GM18909 (cell line): Measurements from ENCODE around the gene ZNF814.
A peak's percentile ranks its signal among the peaks of the same experiment; 100 is the strongest.
"Not testable (repeated sequence)": the region's sequence is repeated elsewhere in the genome, so short reads cannot be mapped to it uniquely, and the experiment has no call there.

Source experiments
- ATAC-seq: cut with Tn5 transposase; IDR thresholded peaks from one replicate; pipeline ENCODE4 v1.9.1; 2021; ENCODE audit warnings: mild to moderate bottlenecking; ENCODE audit not compliant: unreplicated experiment, poor library complexity

The ZNF814 gene

GRCh38 chr19:57819475-57820148 is 69.2 kb downstream of the ZNF814 start:
- ATAC-seq, result peak; percentile 87

DNA sequence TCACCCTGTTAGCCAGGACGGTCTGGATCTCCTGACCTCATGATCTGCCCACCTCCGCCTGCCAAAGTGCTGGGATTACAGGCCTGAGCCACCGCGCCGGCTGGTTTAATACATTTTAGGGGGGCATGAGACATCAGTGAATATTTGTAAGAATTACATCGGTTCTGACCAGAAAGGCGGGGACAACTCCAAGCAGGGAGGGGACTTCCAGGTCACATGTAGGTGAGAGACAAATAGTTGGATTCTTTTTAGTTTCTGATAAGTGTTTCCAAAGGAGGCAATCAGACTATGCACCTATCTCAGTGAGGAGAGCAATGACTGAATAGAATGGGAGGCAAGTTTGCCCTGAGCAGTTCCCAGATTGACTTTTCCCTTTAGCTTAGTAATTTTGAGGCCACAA is 70.5 kb downstream of the ZNF814 start:
- no peak for ATAC-seq

DNA sequence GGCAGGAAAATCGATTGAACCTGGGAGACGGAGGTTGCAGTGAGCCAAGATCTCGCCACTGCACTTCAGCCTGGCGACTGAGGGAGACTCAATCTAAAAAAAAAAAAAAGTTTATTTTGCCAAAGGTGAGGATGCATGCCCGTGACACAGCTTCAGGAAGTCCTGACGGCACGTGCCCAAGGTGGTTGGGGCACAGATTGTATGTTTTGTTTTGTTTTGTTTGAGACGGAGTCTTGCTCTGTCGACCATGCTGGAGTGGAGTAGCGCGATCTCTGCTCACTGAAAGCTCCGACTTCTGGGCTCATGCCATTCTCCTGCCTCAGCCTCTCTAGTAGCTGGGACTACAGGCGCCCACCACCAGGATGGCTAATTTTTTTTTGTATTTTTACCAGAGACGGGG is 70.9 kb downstream of the ZNF814 start:
- ATAC-seq, result no peak

DNA sequence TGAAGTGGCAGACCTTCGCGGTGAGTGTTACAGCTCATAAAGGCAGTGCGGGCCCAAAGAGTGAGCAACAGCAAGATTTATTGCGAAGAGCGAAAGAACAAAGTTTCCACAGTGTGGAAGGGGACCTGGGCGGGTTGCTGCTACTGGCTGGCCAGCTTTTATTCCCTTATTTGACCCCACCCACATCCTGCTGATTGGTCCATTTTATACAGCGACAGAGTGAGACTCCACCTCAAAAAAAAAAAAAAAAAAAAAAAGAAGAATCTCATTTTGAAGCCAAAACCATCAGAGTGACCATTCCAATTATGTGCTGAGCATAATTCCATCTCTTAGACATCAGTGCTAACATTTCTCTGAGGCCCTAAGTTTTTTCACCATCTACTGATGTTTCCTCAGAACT is 72.2 kb downstream of the ZNF814 start:
- ATAC-seq, result no peak

DNA sequence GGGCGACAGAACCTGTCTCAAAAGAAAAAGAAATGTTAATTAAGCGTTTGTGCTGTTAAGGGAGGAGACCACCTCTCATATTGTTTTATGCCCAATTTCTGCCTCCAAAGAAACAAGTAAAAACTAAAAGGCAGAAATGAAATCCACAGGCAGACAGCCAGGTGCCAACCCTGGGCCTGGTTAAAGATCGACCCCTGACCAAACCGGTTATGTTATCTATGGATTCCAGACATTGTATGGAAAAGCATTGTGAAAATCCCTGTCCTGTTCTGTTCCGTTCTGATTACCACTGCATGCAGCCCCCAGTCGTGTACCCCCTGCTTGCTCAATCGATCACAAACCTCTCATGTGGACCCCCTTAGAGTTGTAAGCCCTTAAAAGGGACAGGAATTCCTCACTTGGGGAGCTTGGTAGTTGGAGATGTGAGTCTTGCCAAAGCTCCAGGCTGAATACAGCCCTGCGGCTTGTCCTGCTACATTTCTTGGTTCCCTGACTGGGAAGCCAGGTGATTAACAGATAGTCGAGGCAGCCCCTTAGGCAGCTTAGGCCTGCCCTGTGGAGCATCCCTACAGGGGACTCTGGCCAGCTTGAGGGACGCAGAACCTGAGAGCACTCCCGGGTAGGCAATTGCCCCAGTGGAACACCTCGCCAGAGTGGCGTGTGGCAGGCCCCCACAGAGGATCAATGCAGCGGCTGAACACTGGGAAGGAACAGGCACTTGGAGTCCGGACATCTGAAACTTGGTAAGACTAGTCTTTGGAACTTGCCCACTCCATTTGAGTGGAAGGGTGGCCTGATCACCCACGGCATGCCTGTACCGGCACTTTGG is 73.4 kb downstream of the ZNF814 start:
- no peak for ATAC-seq

GRCh38 chr19:57814505-57815246 is 74.2 kb downstream of the ZNF814 start, which contains the start of gene ZNF552:
Gene ZNF552, minus strand, starts transcription at chr19:57814913. Its CDS starts 170 bp downstream, at chr19:57814743.
- ATAC-seq, result peak; percentile 77

DNA sequence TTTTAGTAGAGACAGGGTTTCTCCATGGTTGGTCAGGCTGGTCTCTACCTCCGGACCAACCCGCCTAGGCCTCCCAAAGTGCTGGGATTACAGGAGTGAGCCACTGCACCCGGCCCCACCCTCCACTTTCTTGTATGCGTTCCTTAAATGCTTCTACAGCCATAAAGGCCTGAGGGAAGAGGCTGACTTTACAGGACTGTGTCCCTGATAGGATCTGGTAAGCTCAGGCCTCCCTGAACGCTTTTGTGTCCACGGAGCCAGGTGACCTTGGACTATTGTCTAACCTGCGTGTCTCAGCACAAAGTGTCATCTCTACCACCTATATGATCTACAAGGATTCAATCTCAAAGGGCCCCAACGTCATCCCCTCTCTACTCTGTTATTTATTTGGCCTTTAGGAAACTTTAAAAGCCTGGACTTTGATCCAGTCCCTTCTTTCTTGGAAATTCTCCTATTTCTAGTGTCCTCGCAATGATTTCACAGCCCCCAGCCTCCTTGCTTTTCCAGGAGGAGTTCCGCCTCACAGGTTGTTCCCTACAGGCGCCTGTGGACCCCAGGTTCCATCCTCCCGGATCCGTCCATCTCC is 74.8 kb downstream of the ZNF814 start:
- no peak for ATAC-seq

DNA sequence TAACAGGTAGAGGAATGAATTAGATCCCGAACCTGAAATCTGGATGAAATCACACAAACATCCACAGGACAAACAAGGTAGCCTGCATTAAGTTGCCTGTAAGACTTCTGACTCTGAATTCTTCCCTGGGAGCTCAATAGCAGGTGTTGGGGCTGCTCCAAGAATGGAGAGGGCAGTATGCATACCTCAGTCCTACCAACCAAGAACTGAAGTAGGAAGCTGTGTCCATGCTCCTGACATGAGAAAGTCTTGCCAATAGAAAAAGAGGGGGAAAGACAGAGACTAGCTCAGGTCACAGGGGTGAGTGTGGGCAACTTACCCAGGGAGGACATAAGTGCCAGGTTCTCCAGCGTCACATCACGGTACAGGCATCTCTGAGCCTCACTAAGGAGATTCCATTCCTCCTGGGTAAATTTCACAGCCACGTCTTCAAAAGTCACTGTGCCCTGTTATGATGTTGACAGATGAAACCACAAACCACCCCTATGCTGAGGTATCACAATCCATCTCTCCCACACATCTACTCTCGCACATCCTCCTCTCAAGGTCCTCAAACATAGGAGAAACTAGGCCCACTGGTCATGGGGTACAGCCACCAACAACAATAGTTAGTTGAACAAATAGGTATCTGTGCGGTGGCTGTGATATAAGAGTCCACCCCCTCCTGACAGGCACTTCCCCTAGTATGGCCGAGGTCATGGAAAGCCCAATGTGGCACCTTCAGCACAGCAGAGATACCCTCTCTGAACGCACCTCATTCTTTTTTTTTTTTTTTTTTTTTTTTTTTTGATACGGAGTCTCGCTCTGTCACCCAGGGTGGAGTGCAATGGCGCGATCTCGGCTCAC is 75.6 kb downstream of the ZNF814 start:
- ATAC-seq, result not testable (repeated sequence)

- no peak for ATAC-seq
Measured at GRCh38 chr19:57812226-57812625, 76.6 kb downstream of the ZNF814 start.

- not testable (repeated sequence) for ATAC-seq
Measured at GRCh38 chr19:57810410-57811295, 78.2 kb downstream of the ZNF814 start.

- ATAC-seq, result no peak
Measured at GRCh38 chr19:57807541-57807940, 81.3 kb downstream of the ZNF814 start.

DNA sequence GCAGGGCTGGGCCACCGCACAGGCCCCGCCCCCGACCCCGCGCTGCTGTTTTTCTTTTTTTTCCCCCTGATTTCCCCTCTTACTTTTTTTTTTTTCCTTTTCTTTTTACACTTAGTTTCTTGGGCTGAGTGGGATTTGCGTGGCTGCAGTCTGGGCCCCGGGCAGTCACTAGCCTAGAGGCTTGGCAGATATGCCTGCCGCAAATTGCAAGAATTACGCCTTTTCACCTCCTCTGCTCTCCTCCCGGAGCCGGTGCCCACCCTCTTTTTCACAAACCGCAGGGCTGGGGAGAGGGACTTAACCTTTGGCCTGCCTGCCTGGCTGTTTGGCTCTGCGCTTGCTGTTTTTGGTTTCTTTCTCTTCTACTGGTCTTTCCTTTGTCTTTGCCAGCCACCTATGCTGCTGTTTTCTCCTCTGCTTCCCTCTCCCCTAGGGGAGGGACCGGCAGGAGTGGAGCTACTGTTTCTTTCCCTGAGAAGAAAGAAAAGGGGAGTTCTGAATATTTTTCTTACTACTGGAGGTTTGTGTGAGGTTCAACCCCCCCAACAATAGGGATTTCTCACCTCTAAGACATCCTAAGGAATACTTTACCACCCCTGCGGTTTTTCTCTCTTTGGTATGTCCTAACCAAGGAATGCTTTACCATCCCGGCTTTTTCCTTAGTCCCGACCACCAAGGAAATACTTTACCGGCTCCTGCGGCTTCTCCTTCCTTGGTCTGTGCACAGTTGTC is 85.1 kb downstream of the ZNF814 start:
- ATAC-seq, result no peak

DNA sequence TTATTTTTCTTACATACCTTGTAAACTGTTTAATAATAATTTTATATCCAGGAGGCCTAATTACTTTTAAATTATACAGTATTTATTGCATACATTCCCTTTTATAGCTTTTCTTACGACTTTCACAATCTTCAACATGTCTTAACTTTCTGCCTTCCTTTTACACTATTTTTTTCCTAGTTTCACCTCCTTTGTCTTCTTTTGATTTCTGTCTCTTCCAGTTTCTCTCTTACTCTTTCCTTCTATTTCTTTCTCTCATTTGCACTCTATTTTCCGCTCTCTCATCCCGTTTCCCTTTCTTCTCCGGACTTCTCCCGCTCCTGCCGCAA is 85.6 kb downstream of the ZNF814 start:
- no peak for ATAC-seq

GRCh38 chr19:57802269-57802668 is 86.6 kb downstream of the ZNF814 start:
- no peak for ATAC-seq

DNA sequence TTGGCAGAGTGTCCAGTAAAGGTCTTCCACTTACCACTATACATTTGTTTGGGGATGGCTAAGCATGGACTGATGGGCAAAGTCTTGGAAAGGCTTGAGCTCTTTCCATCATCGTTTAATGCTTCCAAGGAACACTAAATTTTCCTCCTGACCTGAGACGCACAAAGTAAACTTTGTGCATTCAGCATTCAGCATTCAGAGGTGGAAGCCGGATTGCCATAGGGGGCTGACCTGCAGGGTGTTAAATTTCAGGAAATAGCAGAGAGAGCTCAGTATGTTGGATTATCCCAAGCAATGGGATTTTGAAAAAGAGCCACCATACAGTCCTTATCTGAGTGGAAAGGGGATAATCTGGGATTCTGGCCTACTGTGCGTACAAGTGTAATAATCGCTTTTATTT is 88.1 kb downstream of the ZNF814 start:
- ATAC-seq, result no peak
